HG03095 (cell line): ENCODE data around the gene ZBTB7A.

Source experiments
- ATAC-seq: cut with Tn5 transposase; IDR thresholded peaks from one replicate; pipeline ENCODE4 v1.9.1; 2021; ENCODE audit warnings: moderate library complexity; ENCODE audit not compliant: unreplicated experiment

The ZBTB7A gene

DNA sequence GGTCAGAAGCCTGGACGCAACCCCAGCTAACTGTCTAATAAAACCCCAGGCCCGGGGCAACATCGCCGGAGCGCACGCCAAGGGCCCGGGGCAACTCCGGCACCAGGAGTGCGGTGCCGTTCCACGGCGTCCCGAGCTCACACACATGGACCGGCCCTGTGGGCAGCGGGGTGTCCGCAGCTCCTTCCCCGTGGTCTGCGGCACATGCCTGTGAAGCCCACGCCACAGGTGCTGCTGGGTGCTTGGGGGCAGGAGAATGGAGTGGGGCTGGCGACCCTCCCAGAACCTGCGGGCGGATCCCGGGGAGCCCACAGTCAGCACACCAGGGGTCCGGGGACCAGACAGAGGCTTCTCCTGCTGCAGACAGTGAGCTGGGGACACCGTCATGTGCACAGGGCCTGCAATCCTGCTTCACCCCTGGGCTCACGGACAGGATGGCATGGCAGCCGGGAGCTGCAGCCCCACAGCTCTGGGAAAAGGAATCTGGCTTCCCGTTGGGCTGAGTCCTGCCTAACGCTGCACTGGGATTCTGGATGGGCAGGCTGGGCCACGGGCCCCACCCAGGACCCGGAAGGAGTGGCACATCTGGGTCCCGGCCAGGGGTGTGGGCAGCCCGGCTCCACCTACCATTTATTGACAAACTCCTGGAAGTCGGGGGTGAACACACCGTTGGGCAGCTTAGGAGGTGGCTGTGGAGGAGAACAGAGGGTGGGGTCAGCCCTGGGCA is 28.2 kb upstream of the ZBTB7A start:
- no peak for ATAC-seq

DNA sequence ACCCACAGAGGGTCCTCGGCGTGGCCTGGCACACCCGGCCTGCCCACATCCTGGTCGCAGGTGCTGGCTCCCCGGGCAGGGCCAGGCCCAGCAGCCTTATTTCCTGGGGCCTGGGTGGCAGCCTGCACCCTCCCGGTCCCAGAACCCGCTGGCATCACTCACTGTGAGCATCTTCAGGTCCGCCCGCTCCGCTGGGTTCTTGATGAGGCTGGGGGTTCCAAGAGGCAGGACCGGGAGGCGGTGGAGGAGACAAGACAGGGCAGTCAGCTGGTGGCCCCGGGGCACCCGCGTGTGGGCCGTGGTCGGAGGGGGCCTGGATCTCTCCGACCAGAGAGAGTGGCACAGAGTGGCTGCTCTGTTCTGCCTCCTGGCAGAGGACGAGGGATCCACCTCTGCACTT is 27.6 kb upstream of the ZBTB7A start:
- no peak for ATAC-seq

DNA sequence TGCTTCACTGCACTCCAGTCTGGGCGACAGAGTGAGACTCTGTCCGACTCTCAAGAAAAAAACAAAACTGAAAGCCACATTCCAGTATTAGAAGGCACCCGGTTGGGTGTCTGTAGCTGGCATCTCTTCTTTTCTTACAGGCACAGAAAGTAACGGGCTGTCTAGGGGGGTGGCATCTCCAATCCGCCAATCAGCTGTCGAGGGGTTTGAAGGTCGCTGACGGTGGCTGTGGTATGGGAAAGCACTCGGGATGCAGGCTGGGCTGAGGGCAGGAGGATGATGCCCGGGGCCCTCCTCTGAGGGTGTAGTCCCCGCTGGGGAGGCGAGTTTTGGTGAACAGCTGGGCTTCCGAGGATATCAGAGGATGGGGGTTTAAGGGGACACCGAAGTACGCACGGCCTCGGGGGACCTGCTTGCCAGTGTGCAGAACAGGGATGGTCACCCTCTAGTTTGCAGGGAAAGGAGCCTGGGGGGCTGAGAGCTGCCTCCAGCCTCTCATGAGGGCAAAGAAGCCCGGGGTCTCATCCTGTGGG is 27.0 kb upstream of the ZBTB7A start:
- no peak for ATAC-seq

DNA sequence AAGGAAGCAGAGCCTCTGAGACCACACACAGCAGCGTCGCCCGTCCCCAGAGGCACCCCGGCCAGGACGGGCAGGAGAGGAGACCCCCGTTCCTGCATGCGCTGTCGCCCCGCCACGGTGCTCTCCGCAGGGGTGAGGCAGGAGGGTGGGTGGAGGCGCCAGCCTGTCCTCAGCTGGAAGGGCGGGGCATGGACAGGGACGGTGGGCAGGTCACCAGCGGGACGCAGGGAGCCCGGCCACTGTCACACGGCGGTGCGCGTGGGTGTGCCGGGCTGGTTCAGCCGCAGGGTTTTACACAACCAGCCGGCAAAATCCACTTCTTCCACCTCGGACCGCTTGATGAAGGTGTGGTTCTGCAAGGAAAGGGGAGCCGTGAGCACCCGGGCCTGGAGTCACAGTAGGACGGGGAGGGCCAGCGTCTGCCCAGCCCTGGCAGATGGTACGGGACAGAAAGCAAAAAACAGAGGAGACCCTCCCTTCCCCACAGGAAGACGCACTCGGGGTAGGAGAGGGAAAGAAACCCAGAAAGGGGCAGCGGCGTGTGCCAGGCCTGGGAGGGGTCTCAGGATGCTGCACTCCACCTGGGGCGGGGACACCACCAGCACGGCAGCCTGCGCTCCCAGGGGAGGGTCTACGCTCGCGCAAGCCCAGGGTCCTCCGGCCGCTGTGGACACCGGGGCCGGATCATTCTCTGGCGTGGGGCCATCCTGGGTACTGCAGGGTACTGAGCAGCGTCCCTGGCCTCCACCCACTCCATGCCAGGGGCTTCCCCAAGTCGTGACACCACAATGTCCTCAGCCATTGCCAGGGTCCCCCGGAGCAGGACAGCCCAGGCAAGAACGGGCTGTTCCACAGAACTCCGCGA is 23.9 kb upstream of the ZBTB7A start:
- no peak for ATAC-seq

DNA sequence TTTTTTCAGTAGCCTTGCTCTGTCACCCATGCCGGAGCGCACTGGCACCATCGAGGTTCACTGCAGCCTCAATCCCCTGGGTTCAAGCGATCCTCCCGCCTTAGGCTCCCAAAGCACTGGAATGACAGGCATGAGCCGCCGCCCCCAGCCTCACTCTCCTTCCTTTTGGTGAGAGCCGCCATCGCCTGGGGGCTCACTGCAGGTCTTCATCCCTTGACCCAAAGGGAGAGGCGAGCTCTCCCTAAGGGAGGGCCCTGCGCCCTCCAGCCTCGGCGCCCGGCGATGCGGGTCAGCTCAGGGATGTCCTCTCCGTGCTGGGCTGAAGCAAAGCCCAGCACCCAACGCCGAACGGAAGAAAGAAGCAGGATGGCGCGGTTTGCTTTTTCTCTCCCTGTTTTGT is 23.2 kb upstream of the ZBTB7A start:
- ATAC-seq: no peak

DNA sequence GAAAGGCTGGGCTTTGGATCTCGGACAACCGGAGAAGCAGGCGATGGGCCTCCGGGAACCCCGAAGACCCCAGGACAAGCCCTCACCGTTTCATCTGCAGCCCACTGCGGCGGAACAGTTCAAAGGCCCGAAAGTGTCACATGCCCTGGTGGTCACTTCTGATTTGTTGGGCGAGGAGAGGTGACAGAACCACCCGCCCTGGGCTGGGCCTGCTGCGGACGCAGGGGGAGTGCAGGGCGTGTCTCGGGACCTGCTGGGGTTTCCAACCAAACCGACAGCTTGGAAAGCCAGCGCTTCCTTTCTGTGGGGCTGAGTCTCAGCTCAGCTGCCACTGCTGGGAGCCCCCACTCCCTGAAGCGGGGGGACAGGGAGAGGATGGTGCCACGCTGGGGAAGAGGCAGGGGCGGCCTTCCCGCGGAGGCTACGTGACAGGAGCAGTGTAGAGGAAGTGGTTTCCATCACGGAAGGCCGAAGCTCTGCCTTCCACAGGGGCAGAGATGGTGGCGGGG is 22.8 kb upstream of the ZBTB7A start:
- ATAC-seq: peak; percentile 44

DNA sequence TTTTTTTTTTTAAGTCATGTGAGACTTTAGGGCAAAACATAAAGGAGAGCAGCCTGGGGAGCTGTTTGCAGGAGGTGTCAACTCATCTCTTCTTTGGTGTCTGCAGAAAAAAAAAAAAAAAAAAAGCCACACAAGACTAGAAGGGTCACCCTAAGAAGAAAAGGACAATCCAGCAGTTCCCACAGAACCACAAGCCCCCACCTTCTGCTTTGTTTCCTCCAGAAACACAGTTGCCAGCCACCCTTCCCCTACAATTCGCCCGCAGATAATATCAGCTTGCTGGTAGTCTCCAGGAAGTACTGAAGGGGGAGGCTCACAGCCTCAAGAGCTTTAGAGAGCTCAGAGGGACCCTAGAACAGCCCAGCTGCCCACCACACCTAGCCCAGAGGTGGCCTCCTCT is 22.3 kb upstream of the ZBTB7A start:
- peak; percentile 15 for ATAC-seq

DNA sequence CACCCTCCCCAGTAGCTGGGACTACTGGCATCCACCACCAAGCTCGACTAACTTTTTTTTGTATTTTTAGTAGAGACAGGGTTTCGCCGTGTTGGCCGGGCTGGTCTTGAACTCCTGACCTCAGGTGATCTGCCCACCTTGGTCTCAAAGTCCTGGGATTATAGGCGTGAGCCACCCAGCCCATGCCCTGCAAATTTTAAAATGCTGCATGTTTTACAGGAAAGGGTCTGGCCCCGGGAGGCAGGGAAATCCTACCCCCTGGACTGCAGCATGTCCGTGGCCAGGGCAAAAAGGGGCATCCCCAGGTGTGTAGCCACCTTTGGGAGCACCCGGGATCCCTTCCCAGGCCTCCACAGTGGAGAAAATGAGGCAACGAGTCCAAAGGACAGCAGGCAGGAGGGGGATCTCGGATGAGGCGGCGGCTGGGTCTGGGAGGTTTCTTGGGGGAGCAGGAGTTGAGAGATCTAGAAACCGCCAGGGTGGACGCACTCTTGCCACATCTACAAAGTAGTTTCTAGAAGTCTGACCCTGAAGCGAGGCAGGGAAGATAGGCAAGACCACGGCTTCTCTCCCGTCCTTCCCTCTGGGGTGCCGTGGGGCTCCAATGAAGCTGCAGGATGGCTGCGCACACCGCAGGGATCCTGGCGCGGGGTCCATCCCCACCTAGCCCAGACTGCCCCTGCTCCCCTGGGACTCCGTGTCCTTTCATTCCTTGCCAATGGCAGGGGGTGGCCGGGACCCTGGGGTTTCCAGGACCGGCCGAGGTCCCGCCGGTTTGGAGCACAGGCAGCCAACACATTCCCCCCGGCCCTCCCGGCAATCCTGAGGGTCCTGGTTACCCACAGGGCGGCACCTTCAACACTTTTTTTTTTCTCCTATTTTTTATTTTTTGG is 21.3 kb upstream of the ZBTB7A start:
- no peak for ATAC-seq

DNA sequence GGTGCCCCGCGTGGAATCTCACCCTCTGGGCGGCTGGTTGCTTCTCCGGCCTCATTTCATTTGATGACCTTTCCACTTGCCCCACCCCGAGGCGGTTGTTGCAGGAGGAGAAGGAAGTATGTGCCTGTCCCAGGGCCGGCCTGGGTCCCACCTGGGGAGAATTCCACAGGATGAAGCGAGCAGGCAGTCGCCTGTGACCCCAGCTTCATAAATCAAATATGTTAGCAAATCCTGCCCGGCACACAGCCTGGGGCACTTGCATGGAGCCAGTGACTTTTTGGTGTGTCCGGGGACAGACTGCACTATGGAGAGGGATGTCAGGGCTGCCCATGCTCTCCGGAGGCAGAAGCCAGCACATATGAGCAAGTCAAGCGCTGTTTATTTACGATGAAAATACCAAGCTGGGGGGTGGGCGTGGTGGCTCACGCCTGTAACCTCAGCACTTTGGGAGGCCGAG is 19.7 kb upstream of the ZBTB7A start:
- no peak for ATAC-seq

DNA sequence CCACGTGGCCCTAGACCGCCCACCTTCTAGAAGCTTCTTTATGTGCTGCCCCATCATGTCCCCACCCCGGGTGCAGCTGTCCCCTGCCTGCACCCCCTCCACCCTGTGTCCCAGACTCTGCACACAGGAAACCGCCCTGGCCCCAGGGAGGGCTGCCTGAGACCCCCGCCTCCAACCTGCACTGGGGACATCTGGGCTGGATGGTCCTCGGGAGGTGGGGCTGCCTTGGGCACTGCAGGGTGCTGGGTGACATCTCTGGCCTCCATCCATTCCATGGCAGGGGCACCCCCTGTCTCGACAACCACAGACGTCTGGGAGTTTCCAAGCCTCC is 17.8 kb upstream of the ZBTB7A start:
- no peak for ATAC-seq

DNA sequence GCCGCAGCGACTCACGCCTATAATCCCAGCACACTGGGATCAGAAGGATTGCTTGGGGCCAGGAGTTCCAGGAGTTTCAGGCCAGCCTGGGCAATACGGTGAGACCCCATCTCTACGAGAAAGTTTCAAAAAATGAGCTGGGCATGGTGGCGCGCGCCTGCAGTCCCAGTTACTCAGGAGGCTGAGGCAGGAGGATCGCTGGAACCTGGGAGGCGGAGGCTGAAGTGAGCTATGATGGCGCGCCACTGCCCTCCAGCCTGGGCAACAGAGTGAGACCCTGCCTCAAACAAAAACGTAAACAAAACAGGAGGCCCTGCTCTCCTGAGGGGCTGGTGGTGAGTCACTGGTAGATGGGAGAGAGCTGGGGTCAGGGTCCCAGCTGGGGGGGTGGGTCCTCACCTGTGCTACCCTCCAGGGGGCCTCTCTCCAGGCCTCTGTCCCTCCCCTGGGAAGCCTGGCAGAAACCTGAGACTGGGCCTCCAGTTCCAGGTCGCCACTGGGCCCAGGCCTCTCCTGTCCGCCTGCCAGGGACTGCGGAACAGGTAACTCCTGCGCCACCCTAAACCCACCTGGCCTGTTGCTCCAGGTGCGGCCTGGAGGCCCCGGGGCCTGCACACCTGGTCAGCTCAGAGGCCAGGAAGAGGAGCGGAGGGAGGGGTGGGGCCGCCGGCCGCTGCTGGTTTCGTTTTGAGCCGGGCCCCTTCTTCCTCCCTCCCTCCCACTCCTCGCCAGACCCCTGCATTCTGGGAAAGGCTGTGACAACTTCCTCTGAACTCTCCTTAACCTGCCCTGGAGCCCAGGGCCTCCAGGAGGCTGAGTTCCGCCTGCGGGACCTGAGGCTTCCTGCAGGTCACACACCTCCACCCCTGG is 17.2 kb upstream of the ZBTB7A start:
- ATAC-seq: no peak

DNA sequence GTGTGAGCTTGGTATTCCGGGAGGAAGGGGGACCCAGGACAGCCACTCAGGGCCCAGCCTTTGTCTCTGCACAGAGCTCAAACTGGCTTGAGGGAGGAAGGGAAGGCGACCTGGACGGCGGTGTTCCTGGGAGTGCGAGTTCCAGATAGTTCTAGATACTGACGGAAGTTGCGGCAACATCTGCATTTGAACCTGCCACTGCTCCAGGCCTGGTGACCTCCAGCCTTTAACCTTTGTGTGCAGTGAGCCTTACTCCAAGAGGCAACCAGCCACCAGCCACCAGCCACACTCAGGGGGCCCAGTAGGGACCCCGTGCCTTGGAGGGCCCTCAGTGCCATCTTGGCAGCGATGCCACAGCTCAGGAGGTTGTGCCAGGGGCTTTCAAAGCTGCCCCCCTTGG is 15.5 kb upstream of the ZBTB7A start:
- no peak for ATAC-seq

DNA sequence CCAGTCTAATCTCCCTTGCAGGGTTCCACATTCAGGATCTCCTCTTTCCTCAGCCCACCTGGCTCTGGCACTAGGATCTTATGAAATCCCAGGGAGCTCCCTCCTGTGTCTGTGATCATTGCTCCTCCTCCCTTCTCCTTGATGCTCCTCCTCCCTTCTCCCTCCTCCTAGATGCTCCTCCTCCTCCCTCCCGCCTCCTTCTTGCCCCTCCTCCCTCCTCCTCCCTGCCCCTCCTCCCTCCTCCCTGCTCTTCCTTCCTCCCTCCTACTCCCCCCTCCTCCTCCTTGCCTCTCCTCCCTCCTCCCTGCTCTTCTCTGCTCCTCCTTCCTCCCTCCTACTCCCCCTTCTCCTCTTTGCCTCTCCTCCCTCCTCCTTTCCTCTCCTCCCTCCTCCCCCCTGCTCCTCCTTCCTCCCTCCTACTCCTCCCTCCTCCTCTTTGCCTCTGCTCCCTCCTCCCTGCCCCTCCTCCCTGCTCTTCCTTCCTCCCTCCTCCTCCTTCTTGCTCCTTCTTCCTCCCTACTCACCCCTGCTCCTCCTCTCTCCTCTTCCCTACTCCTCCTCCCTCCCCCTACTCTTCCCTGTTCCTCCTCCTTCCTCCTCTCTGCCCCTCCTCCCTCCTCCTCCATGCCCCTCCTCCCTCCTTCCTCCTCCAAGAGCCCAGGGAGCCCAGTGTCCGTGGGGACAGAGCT is 14.9 kb upstream of the ZBTB7A start:
- no peak for ATAC-seq

DNA sequence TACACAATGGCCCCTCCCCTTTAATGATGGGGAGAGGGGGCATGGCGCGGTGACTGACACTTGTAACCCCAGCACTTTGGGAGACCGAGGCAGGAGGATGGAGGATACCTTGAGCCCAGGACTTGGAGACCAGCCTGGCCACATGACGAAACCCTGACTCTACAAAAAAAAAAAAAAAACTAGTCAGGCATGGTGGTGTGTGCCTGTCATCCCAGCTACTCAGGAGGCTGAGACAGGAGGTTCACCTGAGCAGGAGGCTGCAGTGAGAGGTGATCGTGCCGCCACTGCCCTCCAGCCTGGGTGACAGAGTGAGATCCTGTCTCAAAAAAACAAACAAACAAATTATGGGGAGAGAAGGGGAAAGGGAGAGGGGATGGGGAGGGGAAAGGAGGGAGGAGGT is 13.8 kb upstream of the ZBTB7A start:
- no peak for ATAC-seq

DNA sequence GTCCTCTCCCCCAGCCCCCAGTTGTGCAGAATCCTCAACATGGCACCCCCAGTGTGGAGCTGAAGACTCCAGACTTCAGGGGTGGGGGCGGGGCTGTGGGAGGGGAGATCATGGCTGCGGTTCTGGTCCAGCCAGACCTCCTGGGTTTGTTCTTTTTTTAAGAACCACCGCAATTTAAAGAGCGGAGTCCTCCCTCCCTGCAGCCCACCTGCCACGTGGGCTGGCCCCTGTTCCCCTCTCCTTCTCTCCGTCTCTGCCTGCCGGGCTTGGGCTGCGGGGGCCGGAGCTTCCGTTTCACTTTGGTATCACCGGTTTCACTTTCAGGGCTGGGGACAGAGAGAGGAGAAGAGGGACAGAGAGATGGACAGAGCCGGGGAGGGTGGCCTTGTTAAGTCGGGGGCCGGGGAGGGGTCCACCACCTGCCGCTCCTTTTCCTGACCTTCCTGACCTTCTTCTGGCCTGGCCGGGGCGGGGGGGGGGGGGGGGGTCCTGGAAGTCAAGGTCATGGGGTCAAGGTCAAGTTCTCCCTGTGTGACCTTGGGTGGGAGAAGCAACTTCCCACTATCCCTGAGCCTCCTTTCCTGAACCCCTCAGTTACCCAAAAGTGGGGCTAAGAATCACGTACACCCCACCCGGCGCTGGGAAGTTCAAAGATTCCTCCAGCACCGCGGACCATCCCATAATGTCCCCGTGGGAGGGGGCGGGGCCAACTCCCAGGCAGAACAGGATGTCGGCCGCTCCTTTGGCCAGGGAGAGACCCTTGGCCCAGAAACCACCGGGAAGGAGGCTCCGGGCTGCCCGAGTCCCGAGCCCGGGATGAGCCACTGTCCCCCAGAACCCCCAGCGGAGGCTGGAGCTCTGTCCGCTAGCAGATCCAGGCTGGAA is 11.3 kb upstream of the ZBTB7A start:
- ATAC-seq: no peak

DNA sequence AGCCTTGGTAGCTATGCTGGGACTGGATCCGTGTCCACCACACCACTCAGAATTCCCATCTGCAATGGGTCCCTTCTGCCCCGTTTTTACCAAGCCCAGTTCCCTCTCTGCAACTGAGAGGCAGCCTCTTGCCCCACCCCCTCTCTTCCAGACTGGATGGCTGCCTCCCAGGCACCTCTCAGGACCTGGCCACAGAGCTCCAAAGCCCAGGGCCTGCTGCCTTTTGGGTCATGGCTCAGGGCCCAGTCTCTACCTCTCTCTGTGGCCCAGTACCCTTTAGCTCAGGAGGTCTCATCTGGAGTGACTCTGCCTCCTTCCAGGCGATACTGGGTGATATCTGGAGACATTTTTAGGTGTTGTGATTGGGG is 10.3 kb upstream of the ZBTB7A start:
- ATAC-seq: no peak

DNA sequence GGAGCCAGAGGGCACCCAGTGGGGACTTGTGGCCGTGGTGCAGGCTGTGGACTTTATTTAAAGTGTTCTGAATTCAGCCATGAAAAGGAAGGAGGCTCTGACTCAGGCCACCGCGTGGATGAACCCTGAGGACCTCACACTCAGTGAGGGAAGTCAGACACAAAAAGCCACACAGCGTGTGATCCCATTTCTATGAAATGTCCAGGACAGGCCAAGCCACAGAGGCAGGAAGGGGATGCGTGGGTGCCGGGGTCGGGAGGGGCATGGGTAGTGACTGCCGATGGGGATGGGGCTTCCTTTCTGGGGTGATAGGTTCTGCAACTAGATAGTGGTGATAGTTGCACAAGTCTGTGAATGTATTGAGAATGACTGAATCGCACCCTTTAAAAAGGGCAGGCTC is 8.7 kb upstream of the ZBTB7A start:
- ATAC-seq: no peak

DNA sequence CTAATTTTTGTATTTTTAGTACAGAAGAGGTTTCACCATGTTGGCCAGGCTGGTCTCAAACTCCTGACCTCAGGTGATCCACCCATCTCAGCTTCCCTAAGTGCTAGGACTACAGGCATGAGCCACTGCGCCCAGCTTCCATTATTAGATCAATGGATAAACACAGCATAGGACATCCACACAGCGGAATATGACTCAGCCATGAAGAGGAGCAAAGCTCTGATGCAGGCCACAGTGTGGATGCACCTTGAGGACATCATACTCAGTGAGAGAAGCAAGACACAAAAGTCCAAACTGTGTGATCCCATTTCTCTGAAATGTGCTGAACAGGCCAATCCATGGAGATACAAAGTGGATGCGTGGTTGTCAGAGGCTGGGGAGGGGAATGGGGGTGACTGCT is 4.9 kb upstream of the ZBTB7A start:
- ATAC-seq: no peak
